ENCODE data around the gene CRACR2B. TPM values are rescaled to one million over a fixed set of nuclear protein-coding genes. Genes with fewer than 3 reads are reported as not detected.

The CRACR2B gene
- total RNA-seq, 2 experiments from 2014 or later: 2.9 to 3.4 TPM

GRCh38 chr11:843086-843734, 15.5 kb downstream of the CRACR2B start:
- CTCF ChIA-PET: interaction anchor here (0.6 to 1.7 kb wide), 6 partner anchors 9 to 211 kb away, joined by 3 to 6 read pairs (median 4); no protein-coding TSS in a partner anchor
- POLR2A ChIA-PET: interaction anchor here (0.8 to 1.4 kb wide), 4 partner anchors 9 to 466 kb away, joined by 3 to 8 read pairs (median 5); partner anchors contain the start of genes CHID1 and TOLLIP

DNA sequence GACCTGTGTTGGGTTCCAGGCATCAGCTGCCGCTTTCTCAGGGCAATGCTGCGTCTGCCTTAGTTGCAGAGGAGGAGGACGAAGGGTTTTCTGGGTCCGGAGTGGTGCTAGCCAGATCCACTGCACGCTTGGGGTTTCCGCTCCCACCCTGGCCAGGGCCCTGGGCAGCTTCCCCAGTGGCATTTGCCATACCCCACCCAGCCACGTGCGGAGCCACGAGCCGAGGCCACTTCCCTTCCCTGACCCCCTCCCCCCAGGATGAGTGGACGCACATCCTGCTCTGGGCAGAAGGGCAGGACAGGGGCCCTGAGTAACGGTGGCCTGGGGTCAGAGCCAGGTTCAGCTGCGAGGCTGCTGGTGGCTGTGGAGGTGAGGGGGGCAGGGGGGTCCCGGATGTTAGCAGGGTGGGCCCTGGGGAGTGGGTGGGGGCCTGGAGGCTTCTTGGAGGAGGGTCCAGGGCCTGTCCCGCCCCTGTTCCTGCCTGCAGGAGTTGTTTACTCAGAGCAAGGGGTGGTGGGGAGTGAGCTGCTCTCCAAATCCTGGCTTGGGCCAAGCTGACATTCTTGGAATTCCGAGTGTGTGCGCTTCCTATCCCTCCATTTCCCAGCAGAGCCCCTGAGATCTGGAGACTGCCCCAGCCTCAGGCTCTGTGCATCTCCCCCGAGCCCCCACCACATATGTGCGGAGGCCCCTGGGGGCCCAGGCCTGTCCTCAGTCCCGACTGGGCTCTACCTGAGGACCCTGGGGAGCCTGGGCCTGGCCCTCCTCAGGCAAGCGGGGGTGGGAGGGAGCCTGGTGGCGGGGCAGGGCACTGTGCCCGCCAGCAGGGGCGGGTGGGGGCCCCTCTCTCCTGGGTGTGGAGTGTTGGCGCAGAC, 16.3 kb downstream of the CRACR2B start:
- ChIA-PET CTCF (interaction anchor here (0.8 to 1.7 kb wide), 4 partner anchors 13 to 211 kb away, joined by 3 to 6 read pairs (median 4); no protein-coding TSS in a partner anchor), POLR2A (interaction anchor here (1.1 to 1.4 kb wide), 2 partner anchors 66 to 466 kb away, joined by 3 to 8 read pairs; partner anchors contain the start of genes CHID1 and TOLLIP)

DNA sequence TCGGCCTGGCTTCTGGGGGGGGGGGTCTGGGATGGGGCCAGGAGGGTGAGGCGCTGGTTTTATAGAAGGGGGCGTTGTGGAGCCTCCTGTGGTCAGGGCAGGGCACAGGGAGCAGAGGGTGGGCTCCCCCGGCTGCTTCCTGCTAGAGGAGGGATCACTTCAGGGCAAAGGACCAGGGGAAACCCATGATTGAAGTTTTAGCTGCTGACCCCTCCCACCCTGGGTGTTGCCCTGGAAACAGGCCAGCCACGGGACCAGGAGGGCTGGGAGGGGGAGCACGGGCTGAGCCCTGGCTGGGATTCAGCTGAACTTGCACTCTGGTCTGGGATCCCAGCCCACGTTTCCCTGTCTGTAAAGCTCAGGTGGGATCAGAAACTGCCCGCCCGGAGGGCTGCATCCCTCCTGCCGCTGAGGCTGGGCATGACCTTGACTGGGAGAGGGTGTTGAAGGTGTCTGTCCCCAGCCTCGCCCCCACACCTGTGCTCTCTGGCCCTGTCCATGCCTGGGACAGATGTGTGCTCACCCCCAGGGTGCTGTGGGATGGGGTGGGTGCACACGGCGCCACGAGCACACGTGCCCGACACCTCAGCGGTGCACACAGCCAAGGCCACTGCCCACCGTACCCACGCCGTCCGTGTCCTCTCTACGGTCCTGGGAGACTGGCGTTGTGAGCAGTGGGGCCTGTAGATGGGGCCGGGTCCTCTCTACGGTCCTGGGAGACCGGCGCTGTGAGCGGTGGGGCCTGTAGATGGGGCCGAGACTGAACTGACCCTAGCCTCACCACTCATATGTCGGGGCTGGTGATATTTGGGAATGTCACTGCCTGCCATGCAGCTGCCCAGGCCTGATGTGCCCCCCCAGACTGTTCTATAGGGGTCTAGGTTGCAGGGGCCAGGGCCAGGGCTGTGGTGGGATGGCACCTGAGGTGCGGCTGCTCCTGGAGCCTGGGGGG, 17.2 kb downstream of the CRACR2B start:
- CTCF ChIA-PET: no interaction called here
- POLR2A ChIA-PET: no interaction called here

DNA sequence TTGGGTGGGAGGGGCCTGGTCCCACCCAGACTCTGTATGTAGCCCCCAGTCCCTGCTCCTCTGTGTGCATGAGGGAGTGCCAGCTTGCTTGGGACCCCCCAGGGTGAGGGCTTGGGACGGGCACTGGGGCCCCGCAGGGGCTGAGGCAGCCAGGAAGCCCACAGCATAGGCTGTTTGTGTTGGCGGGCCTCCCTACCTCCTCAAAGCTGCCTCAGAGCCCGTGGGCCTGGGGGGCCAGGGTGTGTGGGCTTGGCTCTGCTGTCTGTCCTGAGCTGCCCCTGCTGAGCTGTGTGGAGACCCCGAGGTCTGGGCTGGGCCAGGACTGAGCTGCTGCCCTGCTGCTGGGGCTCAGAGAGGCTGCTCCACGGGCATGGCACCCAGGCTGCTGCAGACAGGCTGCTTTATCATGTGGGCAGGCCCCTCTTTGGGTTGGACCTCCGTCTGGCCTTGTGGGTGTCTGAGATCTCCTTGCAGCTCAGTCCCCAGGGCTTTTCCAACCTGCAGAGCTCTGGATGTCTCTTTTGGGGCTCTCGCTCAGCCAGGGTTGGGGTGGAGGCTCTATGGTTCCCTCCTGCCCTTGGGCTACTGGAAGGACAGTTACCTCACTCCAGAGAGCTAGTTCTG, 18.3 kb downstream of the CRACR2B start:
- CTCF ChIA-PET: interaction anchor here (1.0 kb wide), 2 partner anchors 12 to 206 kb away, joined by 3 read pairs; no protein-coding TSS in a partner anchor
- POLR2A ChIA-PET: no interaction called here

- ChIA-PET POLR2A (no interaction called here), CTCF (interaction anchor here (0.5 to 3.0 kb wide), 5 partner anchors 13 to 205 kb away, joined by 3 to 25 read pairs (median 3); no protein-coding TSS in a partner anchor)
Observed at GRCh38 chr11:846496-847098, 18.9 kb downstream of the CRACR2B start.

GRCh38 chr11:847876-848275, 20.2 kb downstream of the CRACR2B start:
- POLR2A ChIA-PET: interaction anchor here (0.7 kb wide), 1 partner anchor 11 kb away, joined by 3 read pairs; no protein-coding TSS in a partner anchor
- CTCF ChIA-PET: interaction anchor here (0.8 to 3.0 kb wide), 16 partner anchors 8 to 207 kb away, joined by 3 to 25 read pairs (median 3); no protein-coding TSS in a partner anchor

- CTCF ChIA-PET: interaction anchor here (0.9 to 3.0 kb wide), 16 partner anchors 9 to 206 kb away, joined by 3 to 25 read pairs (median 4); no protein-coding TSS in a partner anchor
- POLR2A ChIA-PET: interaction anchor here (0.7 kb wide), 1 partner anchor 11 kb away, joined by 3 read pairs; no protein-coding TSS in a partner anchor
Observed at GRCh38 chr11:848380-848931, 20.7 kb downstream of the CRACR2B start.

- POLR2A ChIA-PET: no interaction called here
Observed at GRCh38 chr11:849104-849824, 21.5 kb downstream of the CRACR2B start.

DNA sequence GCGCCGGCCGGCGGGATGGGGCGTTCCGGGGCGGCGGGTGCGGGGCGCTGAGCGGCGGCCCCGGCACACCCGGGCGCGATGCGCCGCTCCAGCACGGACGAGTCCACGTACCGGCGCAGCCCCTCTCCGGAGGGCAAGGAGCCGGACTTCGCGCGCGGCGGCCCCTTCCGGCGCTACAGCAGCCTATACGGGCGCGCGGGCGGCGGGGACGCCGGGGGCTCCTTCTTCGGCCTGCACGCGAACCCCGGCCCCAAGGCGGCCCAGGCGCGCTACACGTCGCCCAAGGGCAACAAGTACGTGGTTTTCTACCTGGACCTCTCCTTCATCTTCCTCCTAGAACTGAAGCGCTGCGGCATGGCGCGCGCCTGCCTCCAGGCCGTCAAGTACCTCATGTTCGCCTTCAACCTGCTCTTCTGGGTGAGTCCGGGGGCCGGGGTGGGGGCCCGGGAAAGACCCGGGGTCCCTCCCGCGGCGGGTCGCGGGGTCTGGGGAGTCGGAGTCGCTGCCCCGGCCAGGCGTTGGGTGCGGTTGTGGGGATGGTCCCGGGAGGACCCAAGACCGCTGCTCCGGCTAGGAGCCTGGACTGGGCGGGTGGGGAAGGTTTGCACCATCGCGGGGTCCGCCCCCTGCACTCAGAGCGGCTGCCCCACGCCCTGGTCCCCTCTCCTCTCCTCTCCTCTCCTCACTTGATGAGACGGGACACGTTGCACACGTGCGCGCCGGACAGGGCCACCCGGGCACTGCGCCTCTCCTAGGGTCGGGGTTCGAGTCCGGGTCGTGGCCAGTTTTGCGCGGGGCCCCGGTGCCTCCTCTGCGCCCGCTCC, 22.4 kb downstream of the CRACR2B start:
- ChIA-PET CTCF (interaction anchor here (3.0 kb wide), 1 partner anchor 200 kb away, joined by 25 read pairs; no protein-coding TSS in a partner anchor), POLR2A (no interaction called here)

More at GRCh38 chr11:849104-849824, 21.5 kb downstream of the CRACR2B start:
- CTCF ChIA-PET: interaction anchor here (0.9 to 3.0 kb wide), 9 partner anchors 12 to 205 kb away, joined by 3 to 25 read pairs (median 5); no protein-coding TSS in a partner anchor

- CTCF ChIA-PET: interaction anchor here (0.6 kb wide), 1 partner anchor 36 kb away, joined by 3 read pairs; no protein-coding TSS in a partner anchor
Observed at GRCh38 chr11:850775-851763, 23.4 kb downstream of the CRACR2B start.

GRCh38 chr11:852762-853161, 25.0 kb downstream of the CRACR2B start:
- CTCF ChIA-PET: no interaction called here
- POLR2A ChIA-PET: no interaction called here

More at GRCh38 chr11:850775-851763, 23.4 kb downstream of the CRACR2B start:
- POLR2A ChIA-PET: no interaction called here

DNA sequence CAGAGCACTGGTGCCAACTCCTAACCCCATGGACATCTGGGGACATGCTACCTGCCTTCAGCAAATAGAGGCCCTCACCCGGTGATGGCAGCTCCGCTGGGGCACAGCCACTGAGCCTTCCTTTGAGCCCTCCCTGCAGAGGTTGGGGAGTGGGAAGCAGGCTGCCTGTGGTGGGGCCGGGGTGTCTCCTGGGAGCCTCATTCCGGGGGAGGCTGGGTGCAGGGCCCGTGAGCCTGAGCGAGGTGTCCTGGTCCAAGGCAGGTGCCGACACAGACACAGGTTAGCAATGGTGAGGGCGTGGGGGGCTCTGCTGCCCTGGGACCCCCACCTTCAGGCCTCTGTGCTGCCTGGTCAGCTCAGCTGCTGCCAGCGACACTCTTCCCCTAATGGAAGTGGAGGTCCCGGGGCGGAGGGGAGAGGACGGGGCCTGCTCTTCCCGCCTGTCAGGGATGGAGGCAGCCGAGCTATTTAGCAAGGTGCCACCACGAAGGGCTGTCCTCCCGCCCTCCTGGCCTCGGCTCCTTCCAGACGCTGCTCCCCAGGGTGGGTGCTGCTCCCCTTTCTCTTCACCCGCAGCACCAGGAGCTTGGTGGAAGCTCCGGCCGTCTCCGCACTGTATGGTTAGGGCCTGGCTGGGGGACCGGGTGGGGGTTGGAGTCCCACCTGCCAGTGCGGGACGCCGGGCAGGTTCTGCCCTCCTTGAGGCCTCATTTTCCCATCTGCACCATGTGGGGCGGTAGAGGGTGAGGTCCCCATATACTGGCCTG, 26.1 kb downstream of the CRACR2B start:
- POLR2A ChIA-PET: no interaction called here
- CTCF ChIA-PET: no interaction called here

DNA sequence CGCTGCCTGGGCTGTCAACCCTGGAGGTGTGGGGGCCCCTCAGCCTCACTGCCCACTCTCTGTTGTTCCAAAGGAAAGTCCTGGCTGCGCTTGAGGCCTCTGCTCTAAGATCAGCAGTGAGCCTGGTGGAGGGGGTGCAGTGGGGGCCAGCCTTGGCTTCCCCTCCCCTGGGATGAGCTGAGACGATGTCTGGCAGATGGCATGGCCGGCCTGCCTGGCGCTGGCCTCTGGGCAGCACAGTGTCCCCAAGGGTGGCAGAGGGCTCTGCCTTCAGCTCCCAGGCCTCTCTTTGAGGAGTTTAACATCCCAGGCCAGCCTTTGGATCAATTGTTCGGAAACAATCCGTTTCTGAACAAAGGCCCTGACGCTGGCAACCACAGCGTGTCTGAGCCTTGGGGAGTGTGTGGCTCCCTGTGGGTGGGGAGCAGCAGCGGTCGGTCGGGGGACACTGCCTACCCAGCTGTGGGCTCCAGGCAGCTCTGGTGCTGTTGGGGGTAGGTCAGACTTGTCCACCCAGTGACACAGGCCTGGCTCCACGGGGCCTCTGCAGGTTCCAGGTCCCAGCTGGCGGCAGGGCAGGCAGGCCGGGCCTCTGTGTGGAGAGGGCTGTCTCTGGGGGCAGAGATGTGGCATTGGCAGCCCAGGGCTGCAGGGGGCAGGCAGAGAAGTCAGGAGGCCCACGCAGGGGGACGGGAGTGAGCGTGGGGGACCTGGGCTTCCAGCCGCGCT, 27.0 kb downstream of the CRACR2B start:
- POLR2A ChIA-PET: no interaction called here
- CTCF ChIA-PET: no interaction called here

- CTCF ChIA-PET: no interaction called here
- POLR2A ChIA-PET: no interaction called here
Observed at GRCh38 chr11:855330-855674, 27.6 kb downstream of the CRACR2B start.

All from activated CD8-positive, alpha-beta memory T cell treated with anti-CD3 and anti-CD28 coated beads for 36 hours (primary cell).